ENCODE data around the gene RFX2.

The RFX2 gene

DNA sequence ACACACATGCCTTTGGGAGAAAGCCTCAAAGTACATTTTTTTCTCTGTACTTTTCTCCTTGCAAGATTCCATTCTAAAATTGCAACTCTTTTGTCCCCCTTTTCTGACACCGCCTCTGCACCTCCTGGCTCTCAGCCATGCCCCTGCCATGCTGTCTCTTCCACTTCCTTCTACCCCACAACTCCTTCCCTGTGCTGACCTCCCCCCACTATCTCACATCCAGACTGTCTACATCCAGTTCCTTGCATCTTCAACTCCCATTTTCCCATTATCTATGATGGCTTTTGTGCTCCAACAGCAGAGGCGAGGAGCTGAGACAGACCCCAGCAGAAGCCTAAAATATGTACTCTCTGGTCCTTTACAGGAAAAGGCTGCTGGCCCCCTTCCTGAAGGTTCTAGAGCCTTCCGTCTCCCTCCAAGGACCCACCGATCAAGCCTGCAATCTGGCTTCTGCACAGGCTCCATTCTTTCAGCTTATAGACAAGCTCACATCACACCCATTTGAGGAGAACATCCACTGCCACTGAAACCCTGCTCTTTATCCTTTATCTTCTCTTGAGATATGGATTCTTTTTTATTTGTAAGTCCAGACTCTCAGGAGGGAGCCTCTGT lies 50.2 kb downstream of the RFX2 start:
- DNase-seq (ENCODE audit: low read depth): no peak

- no peak for DNase-seq (ENCODE audit: low read depth)
These were observed 50.8 kb downstream of the RFX2 start for GRCh38 chr19:6059396-6059947.

GRCh38 chr19:6058518-6059201 lies 51.6 kb downstream of the RFX2 start:
- no peak for DNase-seq (ENCODE audit: low read depth)

DNA sequence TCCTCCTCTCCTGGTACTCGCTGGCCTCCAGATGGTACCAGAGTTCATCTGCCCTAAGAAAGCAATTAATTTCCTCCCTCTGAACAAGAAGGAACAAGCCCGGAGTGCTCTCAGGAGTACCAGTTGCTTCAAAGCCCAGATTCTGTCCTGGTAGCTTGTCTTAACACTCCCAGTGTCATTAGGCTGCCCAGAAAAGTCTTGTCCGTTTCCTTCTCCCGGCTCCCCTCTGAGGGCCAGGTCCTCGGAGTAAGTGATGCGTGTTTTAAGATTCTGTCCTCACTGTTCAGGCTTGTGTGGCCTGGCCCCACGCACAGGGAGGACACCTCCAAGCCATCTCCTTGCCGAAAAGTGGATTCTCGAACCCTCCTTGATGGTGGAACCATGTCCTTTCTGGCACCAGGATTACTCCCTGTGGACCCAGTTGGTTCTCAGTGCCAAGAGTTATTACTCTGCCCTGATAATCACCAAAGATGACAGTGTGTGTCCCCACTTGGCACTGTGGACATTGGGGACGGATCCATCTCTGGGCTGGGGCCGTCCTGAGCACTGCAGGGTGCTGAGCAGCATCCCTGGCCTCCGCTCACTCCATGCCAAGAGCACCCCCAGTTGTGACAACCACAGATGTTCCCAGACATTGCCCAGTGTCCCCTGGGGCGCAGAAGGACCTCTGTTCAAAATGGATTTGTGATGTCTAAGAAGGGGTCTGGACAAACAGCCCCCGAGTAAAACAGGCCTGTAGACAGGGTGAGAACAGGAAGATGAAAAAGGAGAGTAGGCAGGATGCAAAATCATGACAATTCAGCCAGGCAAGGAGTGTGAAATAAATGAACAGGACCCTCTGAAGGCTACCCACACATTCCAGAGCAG lies 52.4 kb downstream of the RFX2 start:
- no peak for DNase-seq (ENCODE audit: low read depth)

DNA sequence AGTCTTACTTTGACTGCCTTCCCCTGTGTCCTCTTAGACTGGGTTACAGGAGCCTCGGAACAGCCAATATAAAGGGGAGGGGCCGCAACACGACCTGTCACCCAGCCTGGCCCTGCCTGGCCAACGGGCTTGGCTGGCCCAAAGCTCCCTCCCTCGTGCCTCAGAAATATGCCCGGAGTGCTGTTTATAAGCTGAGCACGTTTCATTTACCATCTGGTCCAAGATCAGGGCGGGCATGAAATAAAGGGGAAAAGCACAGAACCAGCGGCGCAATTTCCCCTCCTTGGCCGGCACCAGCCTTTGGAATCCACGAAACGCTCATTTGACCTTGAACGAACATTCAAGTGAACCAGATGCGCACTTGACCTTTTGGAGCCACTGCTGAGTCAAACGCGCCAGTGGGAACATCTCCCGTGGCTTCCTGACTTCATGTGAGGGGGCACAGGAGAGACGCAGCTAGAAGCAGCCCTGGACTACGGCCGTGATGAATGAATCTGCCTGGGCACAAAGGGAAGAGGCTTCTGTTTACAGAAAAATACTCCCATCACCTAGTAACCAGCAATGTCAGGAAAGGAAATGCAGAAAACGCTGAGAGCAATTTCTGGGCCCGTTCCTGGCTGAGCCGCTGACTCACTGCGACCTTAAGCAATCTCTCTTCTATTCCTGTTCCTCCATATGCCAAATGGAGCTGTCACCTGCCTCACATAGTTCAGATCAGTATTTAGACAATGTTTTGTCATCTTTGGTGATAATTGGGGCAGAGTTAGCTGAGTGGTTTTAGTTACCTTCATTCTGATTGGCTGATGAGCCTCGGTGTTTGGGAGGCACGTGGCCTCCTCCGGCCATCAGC lies 53.3 kb downstream of the RFX2 start:
- DNase-seq (ENCODE audit: low read depth): peak; percentile 98

GRCh38 chr19:6056282-6056741 lies 54.0 kb downstream of the RFX2 start:
- no peak for DNase-seq (ENCODE audit: low read depth)

DNA sequence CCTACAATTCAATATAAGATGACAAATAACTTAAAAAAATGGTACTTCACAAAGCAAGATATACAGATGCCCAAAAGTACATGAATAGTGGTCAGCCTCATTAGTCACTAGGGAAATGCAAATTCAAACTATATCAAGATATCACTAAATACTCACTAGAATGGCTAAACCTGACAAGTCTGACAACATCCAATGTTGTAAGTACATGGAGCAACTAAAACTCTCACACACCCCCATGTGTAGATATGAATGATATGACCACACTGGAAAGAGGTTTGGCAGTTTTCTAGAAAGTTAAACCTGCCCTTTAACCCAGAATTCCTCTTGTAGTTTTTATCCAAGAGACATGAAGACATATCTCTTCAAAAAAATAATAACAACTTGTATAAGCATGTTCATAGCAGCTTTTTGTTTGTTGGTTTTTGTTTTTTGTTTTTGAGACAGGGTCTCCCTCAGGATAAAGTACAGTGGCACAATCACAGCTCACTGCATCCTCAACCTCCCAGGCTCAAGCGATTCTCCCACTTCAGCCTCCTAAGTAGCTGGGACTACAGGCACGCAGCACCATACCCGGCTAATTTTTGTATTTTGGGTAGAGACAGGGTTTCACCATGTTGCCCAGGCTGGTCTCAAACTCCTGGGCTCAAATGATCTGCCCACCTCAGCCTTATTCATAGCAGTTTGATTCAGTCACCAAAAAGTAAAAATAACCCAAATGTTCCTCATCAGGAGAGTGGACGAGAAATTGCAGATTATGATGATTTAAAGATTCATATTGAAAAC lies 55.1 kb downstream of the RFX2 start:
- no peak for DNase-seq (ENCODE audit: low read depth)

DNA sequence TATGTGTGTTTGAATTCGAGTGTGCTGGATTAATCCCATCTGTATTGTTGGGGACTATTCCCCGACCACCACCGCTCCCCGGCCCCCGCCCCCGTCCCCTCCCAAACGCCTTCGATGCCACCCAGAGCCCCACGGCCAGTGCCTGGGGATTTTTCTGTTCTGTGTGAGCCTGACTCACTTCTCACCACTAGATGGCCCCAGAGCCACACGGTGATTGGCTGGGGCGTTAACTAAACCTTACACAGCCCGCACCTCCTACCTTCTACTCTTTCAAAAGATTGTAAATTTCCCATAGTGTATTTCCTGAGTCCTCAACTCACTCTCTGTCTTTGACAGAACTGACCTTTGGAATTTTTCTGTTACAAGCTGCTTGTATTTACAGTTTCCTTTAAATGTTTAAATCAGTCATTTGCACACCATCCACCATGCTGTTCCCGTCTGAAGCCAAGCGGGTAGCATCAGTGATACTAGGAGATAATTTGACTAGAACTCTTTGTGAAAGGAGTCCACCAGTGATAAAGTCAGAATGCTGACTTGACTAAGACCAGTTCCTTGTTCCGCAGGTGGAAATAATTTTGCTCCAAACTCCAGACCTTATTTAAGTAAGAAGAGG lies 61.4 kb downstream of the RFX2 start:
- DNase-seq (ENCODE audit: low read depth): peak; percentile 54

DNA sequence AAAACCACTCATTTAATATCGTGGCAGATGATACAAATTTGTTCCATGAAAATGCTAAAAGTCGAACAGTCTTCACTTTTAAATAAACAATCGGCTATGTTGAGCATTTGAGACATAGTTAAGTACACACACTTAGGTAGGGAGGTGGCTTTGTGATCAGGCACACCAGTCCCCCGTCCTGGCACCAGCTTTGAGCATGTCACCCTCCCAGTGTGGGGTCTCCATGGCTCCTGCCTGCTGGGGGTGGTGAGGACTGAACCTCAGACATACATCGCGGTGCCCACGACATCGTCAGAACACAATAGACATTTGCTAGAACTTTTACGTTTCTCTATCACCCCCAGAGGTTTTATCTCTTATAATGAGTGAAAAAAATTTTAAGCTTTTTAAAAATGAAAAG lies 62.0 kb downstream of the RFX2 start:
- DNase-seq (ENCODE audit: low read depth): no peak

- DNase-seq (ENCODE audit: low read depth): no peak
These were observed 62.5 kb downstream of the RFX2 start for GRCh38 chr19:6047741-6048251.

GRCh38 chr19:6047256-6047655 lies 63.0 kb downstream of the RFX2 start:
- DNase-seq (ENCODE audit: low read depth): no peak

- no peak for DNase-seq (ENCODE audit: low read depth)
These were observed 65.2 kb downstream of the RFX2 start for GRCh38 chr19:6045108-6045507.

DNA sequence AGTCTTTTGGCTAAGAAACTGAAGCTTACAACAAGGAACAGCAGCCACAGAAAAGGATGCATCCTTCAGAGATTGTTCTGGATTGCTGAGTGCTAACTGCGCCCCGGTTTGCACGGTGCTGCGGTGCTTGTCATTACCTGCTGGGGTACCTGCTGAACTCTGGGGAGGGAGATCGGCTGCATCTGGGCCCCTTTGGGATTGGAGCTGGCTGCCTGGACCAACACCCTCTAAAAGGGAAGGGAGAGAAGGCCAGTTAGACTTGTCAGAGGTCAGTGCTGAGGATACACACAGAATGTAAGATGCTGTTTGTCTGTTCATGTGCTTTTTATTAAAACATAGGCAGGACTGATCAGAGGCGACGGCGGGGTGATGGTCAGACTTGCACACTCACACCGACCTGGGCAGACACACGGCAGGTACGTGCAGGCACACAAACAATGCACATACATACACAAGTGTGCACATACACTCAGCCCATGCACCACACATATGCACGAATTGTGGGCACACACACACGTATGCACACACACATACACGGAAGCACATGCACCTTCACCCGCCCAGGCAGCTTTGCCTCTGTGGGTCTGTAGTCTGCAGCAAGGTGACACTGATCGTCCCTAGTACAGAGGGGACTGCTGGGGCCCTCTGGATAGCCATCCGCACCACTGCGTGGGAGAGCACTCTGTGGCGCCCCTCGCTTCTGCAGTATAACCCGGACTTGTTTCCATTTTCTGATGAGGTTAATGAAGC lies 66.1 kb downstream of the RFX2 start:
- no peak for DNase-seq (ENCODE audit: low read depth)

DNA sequence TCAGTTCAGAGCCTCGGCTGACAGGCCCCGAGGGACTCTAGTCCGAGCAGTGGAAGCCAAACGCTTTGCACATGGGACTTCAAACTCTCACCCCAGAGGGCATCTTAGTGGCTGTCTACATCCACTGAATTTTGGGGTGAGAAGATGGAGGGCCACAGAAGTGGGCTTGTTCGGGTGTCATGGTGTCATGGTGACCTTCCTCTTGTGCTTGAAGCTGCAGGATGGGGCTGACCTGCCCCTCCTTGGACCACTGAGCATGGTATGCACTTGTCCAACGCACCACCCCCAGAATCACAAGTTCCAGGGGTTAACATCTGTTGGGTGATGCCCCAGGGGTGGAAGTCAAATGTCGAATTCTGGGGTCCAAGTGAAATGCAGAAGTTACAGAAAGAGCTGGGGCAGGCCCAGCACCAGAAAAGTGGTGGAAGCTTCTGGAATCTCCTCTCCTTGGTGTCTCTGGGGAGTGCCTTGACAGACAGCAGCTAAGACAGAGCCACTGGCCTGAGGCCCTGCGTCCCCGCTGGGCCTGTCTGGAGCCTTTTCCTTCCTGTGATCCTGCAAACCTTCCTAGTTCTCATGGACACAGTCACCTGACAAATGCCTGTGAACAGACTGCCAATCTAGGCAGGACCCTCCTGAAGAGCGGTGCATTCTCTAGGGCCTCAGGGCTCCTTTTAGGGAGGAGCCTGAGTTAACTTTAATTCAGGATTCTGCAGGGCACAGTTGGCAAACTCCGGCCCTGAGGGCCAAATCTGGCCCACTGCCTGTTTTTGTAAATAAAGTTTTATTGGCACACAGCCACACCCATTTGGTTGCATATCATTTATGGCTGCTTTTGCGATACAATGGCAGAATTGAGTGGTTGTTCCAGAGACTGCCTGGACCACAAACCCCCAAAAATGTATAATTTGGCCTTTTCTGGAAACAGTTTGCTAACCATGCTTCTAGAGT lies 67.2 kb downstream of the RFX2 start:
- no peak for DNase-seq (ENCODE audit: low read depth)

DNA sequence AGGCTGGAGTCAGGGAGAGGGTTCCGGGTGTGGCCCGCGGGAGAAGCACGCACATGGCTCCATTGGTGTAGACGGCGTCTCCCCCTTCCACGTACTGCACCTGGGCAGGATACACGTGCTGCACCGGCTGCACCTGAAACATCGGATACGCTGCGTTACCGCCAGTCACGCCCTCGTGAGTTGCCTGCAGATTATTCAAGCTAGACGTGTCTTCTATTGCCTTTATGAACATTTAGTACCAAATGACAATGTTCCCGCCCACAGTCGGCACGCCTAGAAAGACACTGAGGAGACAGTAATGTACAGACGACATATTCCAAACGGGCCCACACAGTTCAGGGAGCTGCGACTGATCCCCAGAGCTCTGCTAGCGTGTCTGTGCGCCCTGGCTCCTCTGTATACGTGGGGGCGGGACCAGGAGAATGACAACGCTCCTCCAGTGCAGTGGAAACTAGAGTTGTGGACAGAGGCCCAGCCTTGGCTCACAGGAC lies 68.3 kb downstream of the RFX2 start:
- no peak for DNase-seq (ENCODE audit: low read depth)

- DNase-seq (ENCODE audit: low read depth): no peak
These were observed 69.2 kb downstream of the RFX2 start for GRCh38 chr19:6041071-6041470.

GRCh38 chr19:6039566-6040225 lies 70.6 kb downstream of the RFX2 start:
- DNase-seq (ENCODE audit: low read depth): no peak

Measured in GM04504 (cell line).